B cell (primary cell): ENCODE measurements around the gene YES1. TPM values are rescaled to one million over a fixed set of nuclear protein-coding genes. Genes with fewer than 3 reads are reported as not detected.

ENCODE experiments used
- ATAC-seq: fragments of 200-7000 bp; cut with Tn5 transposase; one replicate; pipeline ENCODE4 v1.10.0; 2021; ENCODE audit warnings: low read depth, mild to moderate bottlenecking, moderate number of reproducible peaks, moderate library complexity
- CTCF ChIA-PET: fragments of 350-600 bp; sonication (Branson Sonifier 250); formaldehyde crosslinking; loops from one replicate; lab custom pipeline; 2021; ENCODE audit warnings: antibody characterized with exemption, inconsistent platforms; lab: Charles Lee
- POLR2A ChIA-PET: fragments of 350-600 bp; sonication (Branson Sonifier 250); formaldehyde crosslinking; loops from one replicate; lab custom pipeline; 2021; ENCODE audit warnings: antibody characterized with exemption; lab: Charles Lee
- DNase-seq: peaks from one replicate; pipeline ENCODE4 v3.0.0; 2013
- H2AFZ ChIP-seq: 2 replicates; pipeline ENCODE4 v1.6.1; 2012; ENCODE audit warnings: mild to moderate bottlenecking, low read depth, low read length; ENCODE audit not compliant: insufficient read depth, poor library complexity, severe bottlenecking
- H3K27ac ChIP-seq, 2 donors: 1 replicate in 1 of 2; 2 replicates in 1 of 2; pipeline ENCODE4 v1.5.1; 2012 to 2013; ENCODE audit warnings: low read length in 2 of 2, mild to moderate bottlenecking in 2 of 2, moderate library complexity in 1 of 2
- H3K27me3 ChIP-seq, 4 experiments: fragments of 200-600 bp in 1 of 4; sonication (generic) in 1 of 4; replicated peaks in 1 of 4; 1 replicate in 2 of 4; 2 replicates in 2 of 4; pipeline versions ENCODE4 v1.6.1 to v1.7.0; 2013 to 2016; ENCODE audit warnings: low read length in 3 of 4, mild to moderate bottlenecking in 2 of 4, mixed read lengths in 1 of 4, moderate library complexity in 1 of 4; ENCODE audit not compliant: insufficient read depth in 4 of 4, control insufficient read depth in 3 of 4; ENCODE audit errors: control extremely low read depth in 1 of 4
- H3K36me3 ChIP-seq, 2 experiments: replicated peaks in 1 of 2; 1 replicate in 1 of 2; 2 replicates in 1 of 2; pipeline versions ENCODE4 v1.6.1 to v1.7.1; 2013; ENCODE audit warnings: low read length in 1 of 2; ENCODE audit not compliant: insufficient read depth in 2 of 2, control insufficient read depth in 1 of 2; ENCODE audit errors: control extremely low read depth in 1 of 2, extremely low read depth in 1 of 2
- H3K4me1 ChIP-seq, 2 donors: fragments of 200-600 bp in 1 of 2; sonication (generic) in 1 of 2; 1 replicate in 1 of 2; 2 replicates in 1 of 2; pipeline versions ENCODE4 v1.5.1 to v1.6.1; 2013 to 2017; ENCODE audit warnings: low read length in 2 of 2; ENCODE audit not compliant: control insufficient read depth in 2 of 2, insufficient read depth in 2 of 2
- H3K4me2 ChIP-seq: replicated peaks from 2 replicates; pipeline ENCODE3; 2012; ENCODE audit warnings: mild to moderate bottlenecking, low read depth, low read length; ENCODE audit not compliant: poor library complexity, severe bottlenecking
- H3K4me3 ChIP-seq, 5 experiments: fragments of 200-600 bp in 1 of 5; sonication (generic) in 1 of 5; 1 replicate in 3 of 5; 2 replicates in 2 of 5; pipeline versions ENCODE4 v1.5.1 to v1.7.0; 2011 to 2016; ENCODE audit warnings: low read length in 4 of 5, mild to moderate bottlenecking in 4 of 5, low read depth in 2 of 5, control low read depth in 1 of 5, moderate library complexity in 1 of 5; ENCODE audit not compliant: insufficient read depth in 1 of 5; ENCODE audit errors: control extremely low read depth in 1 of 5, extremely low read depth in 1 of 5
- H3K79me2 ChIP-seq: fragments of 200-600 bp; sonication (generic); one replicate; pipeline ENCODE4 v1.6.0; 2016; ENCODE audit warnings: low read length; ENCODE audit not compliant: control insufficient read depth, insufficient read depth
- H3K9ac ChIP-seq: fragments of 200-600 bp; sonication (generic); 2 replicates; pipeline ENCODE4 v1.6.1; 2017; ENCODE audit warnings: mild to moderate bottlenecking, low read length, moderate library complexity
- H3K9me3 ChIP-seq, 3 donors: one replicate each; pipeline versions ENCODE4 v1.6.1 to v1.7.1; 2013; ENCODE audit warnings: low read length in 2 of 3; ENCODE audit not compliant: control insufficient read depth in 2 of 3, insufficient read depth in 1 of 3; ENCODE audit errors: control extremely low read depth in 1 of 3
- H4K20me1 ChIP-seq: 2 replicates; pipeline ENCODE4 v1.6.0; 2012; ENCODE audit warnings: mild to moderate bottlenecking, low read length; ENCODE audit not compliant: insufficient read depth, control insufficient read depth, poor library complexity, severe bottlenecking
- H3K27ac Mint-ChIP-seq: one replicate; pipeline ENCODE4 v1.8.0; 2021; ENCODE audit warnings: mixed read lengths
- H3K27me3 Mint-ChIP-seq: one replicate; pipeline ENCODE4 v1.8.0; 2021; ENCODE audit warnings: mixed read lengths
- H3K4me1 Mint-ChIP-seq: one replicate; pipeline ENCODE4 v1.8.0; 2021; ENCODE audit warnings: mixed read lengths
- H3K4me3 Mint-ChIP-seq: one replicate; pipeline ENCODE4 v1.8.0; 2021; ENCODE audit warnings: mixed read lengths
- H3K9me3 Mint-ChIP-seq: one replicate; pipeline ENCODE4 v1.8.0; 2022; ENCODE audit warnings: mixed read lengths; ENCODE audit not compliant: insufficient read depth
- EZH2 ChIP-seq: IDR thresholded peaks from 2 replicates; pipeline ENCODE4 v1.6.1; 2012; ENCODE audit warnings: borderline replicate concordance, low read depth, mild to moderate bottlenecking, moderate library complexity, low read length; ENCODE audit not compliant: insufficient read depth, poor library complexity, severe bottlenecking
- WGBS: methylation state at CpG from one replicate; pipeline ENCODE4 v1.1.5; 2013; ENCODE audit warnings: missing lambda C conversion rate; ENCODE audit not compliant: insufficient coverage; 5-methylcytosine and 5-hydroxymethylcytosine counted together
- intact Hi-C: fragments of 100-400 bp; cut with micrococcal nuclease; formaldehyde crosslinking; loops from one replicate; pipeline ENCODE4 v1.10.0; 2022
- polyA plus RNA-seq: library from polyadenylated mRNA; depleted of rRNA; stranded (reverse); fragments of >200 nt; gene quantifications from 2 replicates; pipeline ENCODE4 v1.2.3, GENCODE V29; 2012
- total RNA-seq, 2 donors: library from RNA; stranded (reverse); fragments of 120-200 nt in 1 of 2; gene quantifications; 1 replicate in 1 of 2; 2 replicates in 1 of 2; pipeline versions ENCODE4 v1.2.3 to v1.2.4, GENCODE V29; 2013 to 2022
- TF ChIP-seq, protein P1 (sequence below): fragments of 200-600 bp; IDR thresholded peaks from one replicate; pipeline ENCODE4 v1.8.0; 2022; ENCODE audit warnings: antibody characterized with exemption, mild to moderate bottlenecking

YES1 gene
- total and polyA plus RNA-seq, 2 donors (not counting 1 experiment from before 2014, with no cell fraction given), result 0.30 TPM; not detected in 1

GRCh38 chr18:703213-703967, 108.7 kb downstream of the YES1 start:
- POLR2A ChIA-PET, result no interaction called here
- no peak overlapping the region for H2AFZ ChIP-seq
- no peaks in the 10 kb centered on the region for H3K27me3 Mint-ChIP-seq
- H3K36me3 ChIP-seq, result no peaks in the 10 kb centered on the region
- no peaks in the 10 kb centered on the region for H3K79me2 ChIP-seq
- H3K9me3 Mint-ChIP-seq, result no peaks in the 10 kb centered on the region
- H3K4me3 Mint-ChIP-seq, result no peak overlapping the region
- no peak overlapping the region for H3K4me3 ChIP-seq
- no peak overlapping the region for H3K4me2 ChIP-seq
- no peak overlapping the region for H3K27ac ChIP-seq
- H3K9me3 ChIP-seq, result no peaks in the 10 kb centered on the region
- TF ChIP-seq, protein P1, sequence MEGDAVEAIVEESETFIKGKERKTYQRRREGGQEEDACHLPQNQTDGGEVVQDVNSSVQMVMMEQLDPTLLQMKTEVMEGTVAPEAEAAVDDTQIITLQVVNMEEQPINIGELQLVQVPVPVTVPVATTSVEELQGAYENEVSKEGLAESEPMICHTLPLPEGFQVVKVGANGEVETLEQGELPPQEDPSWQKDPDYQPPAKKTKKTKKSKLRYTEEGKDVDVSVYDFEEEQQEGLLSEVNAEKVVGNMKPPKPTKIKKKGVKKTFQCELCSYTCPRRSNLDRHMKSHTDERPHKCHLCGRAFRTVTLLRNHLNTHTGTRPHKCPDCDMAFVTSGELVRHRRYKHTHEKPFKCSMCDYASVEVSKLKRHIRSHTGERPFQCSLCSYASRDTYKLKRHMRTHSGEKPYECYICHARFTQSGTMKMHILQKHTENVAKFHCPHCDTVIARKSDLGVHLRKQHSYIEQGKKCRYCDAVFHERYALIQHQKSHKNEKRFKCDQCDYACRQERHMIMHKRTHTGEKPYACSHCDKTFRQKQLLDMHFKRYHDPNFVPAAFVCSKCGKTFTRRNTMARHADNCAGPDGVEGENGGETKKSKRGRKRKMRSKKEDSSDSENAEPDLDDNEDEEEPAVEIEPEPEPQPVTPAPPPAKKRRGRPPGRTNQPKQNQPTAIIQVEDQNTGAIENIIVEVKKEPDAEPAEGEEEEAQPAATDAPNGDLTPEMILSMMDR, result no peak
- no peak for TF ChIP-seq EZH2
- DNase-seq (no peak), ATAC-seq (no peak)
- H4K20me1 ChIP-seq, result no peaks in the 10 kb centered on the region
- 89% methylated on average over 3 of the region's 8 CpGs for WGBS
- no peak overlapping the region for H3K9ac ChIP-seq
- H3K27me3 ChIP-seq, result no peaks in the 10 kb centered on the region
- no peak overlapping the region for H3K27ac Mint-ChIP-seq
- intact Hi-C loops, result no loop called here
- H3K4me1 Mint-ChIP-seq, result peaks cover under 1% of the 10 kb centered on the region
- no peaks in the 10 kb centered on the region for H3K4me1 ChIP-seq
- CTCF ChIA-PET, result interaction anchor here (0.5 kb wide), 1 partner anchor 12 kb away, joined by 3 read pairs; no protein-coding TSS in a partner anchor

DNA sequence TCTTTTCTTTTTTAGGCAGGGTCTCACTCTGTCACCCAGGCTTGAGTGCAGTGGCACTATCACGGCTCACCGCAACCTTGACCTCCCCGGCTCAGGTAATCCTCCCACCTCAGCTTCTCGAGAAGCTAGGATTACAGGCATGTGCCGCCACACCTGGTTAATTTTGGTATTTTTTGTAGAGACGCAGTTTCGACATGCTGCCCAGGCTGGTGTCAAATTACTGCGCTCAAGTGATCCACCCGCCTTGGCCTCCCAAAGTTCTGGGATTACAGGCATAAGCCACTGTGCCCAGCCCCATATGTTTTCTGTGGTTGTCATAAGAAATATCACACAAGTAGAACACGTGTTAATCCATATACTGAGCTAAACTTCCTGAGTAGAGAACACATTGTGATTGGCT, 114.2 kb downstream of the YES1 start:
- WGBS, result 75% methylated on average over 4 of the region's 10 CpGs
- no peak overlapping the region for H3K27ac Mint-ChIP-seq
- ATAC-seq, result no peak

More for the DNA sequence above, 114.2 kb downstream of the YES1 start:
- H3K4me1 Mint-ChIP-seq, result no peaks in the 10 kb centered on the region
- ChIA-PET CTCF (no interaction called here), POLR2A (no interaction called here)
- Histone ChIP-seq H2AFZ (no peak overlapping the region), H3K36me3 (no peaks in the 10 kb centered on the region), H3K4me2 (no peak overlapping the region), H3K27me3 (no peaks in the 10 kb centered on the region), H3K4me3 (no peak overlapping the region), H3K4me1 (no peaks in the 10 kb centered on the region), H3K27ac (no peak overlapping the region), H3K9me3 (no peaks in the 10 kb centered on the region), H3K79me2 (no peaks in the 10 kb centered on the region), H4K20me1 (no peaks in the 10 kb centered on the region), H3K9ac (no peak overlapping the region)
- no peaks in the 10 kb centered on the region for H3K9me3 Mint-ChIP-seq
- DNase-seq, result no peak
- no peak overlapping the region for H3K4me3 Mint-ChIP-seq
- no peaks in the 10 kb centered on the region for H3K27me3 Mint-ChIP-seq
- intact Hi-C loops, result no loop called here
- TF ChIP-seq EZH2, result no peak
- TF ChIP-seq, protein P1, result no peak
